Parathyroid adenoma (tissue), 2 donors: ENCODE results near the gene RPA1.

Experiments
- H2AFZ ChIP-seq: fragments of 300-600 bp; sonication (generic); one replicate; pipeline ENCODE4 v1.7.0; 2017; ENCODE audit warnings: antibody characterized with exemption, mild to moderate bottlenecking
- H3K27ac ChIP-seq: fragments of 300-600 bp; sonication (generic); one replicate; pipeline ENCODE4 v1.7.0; 2017
- H3K27me3 ChIP-seq: fragments of 300-600 bp; sonication (generic); one replicate; pipeline ENCODE4 v1.7.0; 2017; ENCODE audit warnings: low read length; ENCODE audit not compliant: control insufficient read depth, insufficient read depth
- H3K36me3 ChIP-seq: fragments of 300-600 bp; sonication (generic); one replicate; pipeline ENCODE4 v1.7.0; 2017; ENCODE audit warnings: low read length; ENCODE audit not compliant: control insufficient read depth, insufficient read depth
- H3K4me1 ChIP-seq: fragments of 300-600 bp; sonication (generic); one replicate; pipeline ENCODE4 v1.7.0; 2017; ENCODE audit warnings: control low read depth
- H3K4me2 ChIP-seq: fragments of 300-600 bp; sonication (generic); one replicate; pipeline ENCODE4 v1.7.0; 2017; ENCODE audit warnings: low read length
- H3K4me3 ChIP-seq: fragments of 300-600 bp; sonication (generic); one replicate; pipeline ENCODE4 v1.7.0; 2017; ENCODE audit warnings: low read depth, low read length
- H3K79me2 ChIP-seq: fragments of 300-600 bp; sonication (generic); one replicate; pipeline ENCODE4 v1.7.0; 2017; ENCODE audit warnings: control low read depth
- H3K9ac ChIP-seq: fragments of 300-600 bp; sonication (generic); one replicate; pipeline ENCODE4 v1.7.0; 2017; ENCODE audit warnings: mild to moderate bottlenecking
- H3K9me3 ChIP-seq: fragments of 300-600 bp; sonication (generic); one replicate; pipeline ENCODE4 v1.7.0; 2017; ENCODE audit warnings: low read length; ENCODE audit not compliant: control insufficient read depth
- CTCF ChIP-seq: fragments of 300-600 bp; sonication (generic); IDR thresholded peaks from one replicate; pipeline ENCODE4 v1.7.0; 2017; ENCODE audit warnings: antibody characterized with exemption, mild to moderate bottlenecking
- donor health status: primary hyperparathyroidism.

RPA1 gene

GRCh38 chr17:1948517-1948825, 118.7 kb downstream of the RPA1 start:
- H3K79me2 ChIP-seq = no peaks in the 10 kb centered on the region

More at GRCh38 chr17:1948517-1948825, 118.7 kb downstream of the RPA1 start:
- TF ChIP-seq CTCF = no peak
- no peak overlapping the region for H2AFZ ChIP-seq
- no peaks in the 10 kb centered on the region for H3K4me1 ChIP-seq
- H3K4me3 ChIP-seq = no peak overlapping the region
- H3K36me3 ChIP-seq = no peaks in the 10 kb centered on the region
- H3K4me2 ChIP-seq = no peak overlapping the region
- no peaks in the 10 kb centered on the region for H3K9me3 ChIP-seq
- no peak overlapping the region for H3K27ac ChIP-seq
- H3K9ac ChIP-seq = no peak overlapping the region
- no peaks in the 10 kb centered on the region for H3K27me3 ChIP-seq
